Uterus (tissue), 2 donors: ENCODE measurements around the gene SPDYC.

Experiments
- CTCF ChIP-seq, 4 experiments: fragments of 200-600 bp in 2 of 4; fragments of 450-650 bp in 2 of 4; sonication (generic) in 2 of 4; IDR thresholded peaks; one replicate each; pipeline ENCODE4 v1.5.1; 2016 to 2019; ENCODE audit warnings: antibody characterized with exemption in 4 of 4, mild to moderate bottlenecking in 2 of 4, moderate library complexity in 1 of 4
- POLR2A ChIP-seq, 2 donors: fragments of 450-650 bp; IDR thresholded peaks; one replicate each; pipeline ENCODE4 v1.6.1; 2016; ENCODE audit warnings: antibody characterized with exemption in 2 of 2, mild to moderate bottlenecking in 1 of 2, moderate library complexity in 1 of 2

- TF ChIP-seq POLR2A (IDR thresholded peaks at IDR 0.05) (no peak), CTCF (IDR thresholded peaks at IDR 0.05) (no peak)
These were observed 17.2 kb downstream of the SPDYC start for GRCh38 chr11:65187146-65187675.
